Kidney (tissue), 14 donors: ENCODE data around the gene CEP63. TPM values are rescaled to one million over a fixed set of nuclear protein-coding genes. Genes with fewer than 3 reads are reported as not detected.

ENCODE experiments used
- DNase-seq, 5 donors: peaks; one replicate each; pipeline ENCODE4 v3.0.0-alpha.2; 2013 to 2020
- FAIRE-seq: peaks from 2 replicates; lab custom pipeline; 2012; peaks lifted over from hg19 to GRCh38; lab: Jason Lieb, UNC
- H3K27ac ChIP-seq, 2 donors: one replicate each; pipeline ENCODE4 v1.7.0; 2013; ENCODE audit warnings: low read depth in 2 of 2, low read length in 2 of 2, inconsistent platforms in 1 of 2
- H3K27me3 ChIP-seq: one replicate; pipeline ENCODE4 v1.7.1; 2013; ENCODE audit warnings: low read length, inconsistent platforms; ENCODE audit not compliant: control insufficient read depth, insufficient read depth
- H3K36me3 ChIP-seq, 3 donors: one replicate each; pipeline versions ENCODE4 v1.7.0 to v1.7.1; 2013; ENCODE audit warnings: low read length in 3 of 3, control low read depth in 1 of 3, inconsistent platforms in 1 of 3; ENCODE audit not compliant: insufficient read depth in 3 of 3, control insufficient read depth in 2 of 3
- H3K4me1 ChIP-seq, 3 donors: one replicate each; pipeline versions ENCODE4 v1.7.0 to v1.7.1; 2013; ENCODE audit warnings: low read length in 3 of 3, inconsistent platforms in 1 of 3, low read depth in 1 of 3; ENCODE audit not compliant: control insufficient read depth in 2 of 3, insufficient read depth in 2 of 3
- H3K4me3 ChIP-seq, 3 donors: one replicate each; pipeline versions ENCODE4 v1.7.0 to v1.8.1; 2013; ENCODE audit warnings: low read length in 3 of 3, control low read depth in 1 of 3, inconsistent platforms in 1 of 3
- H3K9ac ChIP-seq, 3 donors: one replicate each; pipeline versions ENCODE4 v1.7.0 to v1.7.1; 2013; ENCODE audit warnings: low read length in 3 of 3, control low read depth in 1 of 3, inconsistent platforms in 1 of 3
- H3K9me3 ChIP-seq, 3 donors: one replicate each; pipeline versions ENCODE4 v1.7.0 to v1.7.1; 2013; ENCODE audit warnings: low read length in 3 of 3, control low read depth in 1 of 3, inconsistent platforms in 1 of 3; ENCODE audit not compliant: control insufficient read depth in 2 of 3, insufficient read depth in 1 of 3
- CTCF ChIP-seq: IDR thresholded peaks from 3 replicates; pipeline ENCODE4 v1.5.1; 2012; ENCODE audit warnings: mild to moderate bottlenecking, moderate library complexity, borderline replicate concordance; ENCODE audit not compliant: insufficient read depth; ENCODE audit errors: extremely low read depth
- intact Hi-C: fragments of 100-400 bp; cut with DNase I; formaldehyde crosslinking; loops from one replicate; pipeline ENCODE4 v1.11.1; 2022
- polyA plus RNA-seq: library from polyadenylated mRNA; stranded (reverse); fragments of 350-450 nt; fragmentation: Illumina TruSeq; extraction: RNeasy Lipid Tissue Mini Kit (QIAGEN cat#74804); gene quantifications from one replicate; pipeline ENCODE4 v1.2.3, GENCODE V29; 2014; ENCODE audit warnings: low read depth, low replicate concordance; ENCODE audit not compliant: insufficient read depth
- total RNA-seq: library from RNA; stranded (reverse); fragmentation: NEBNext Ultra II Directional; extraction: Animal tissue kit (Norgen Biotek cat#: 25700); gene quantifications from one replicate; pipeline ENCODE4 v1.2.1, GENCODE V29; 2021
- donor health status: control.
- donor health status: control.
- donor health status: control.
- donor health status: control.
- donor health status: control.
- donor health status: DM: yes; HTN: yes; CAD: no.
- donor health status: Normal renal cell carcinoma (clear cell type).

CEP63 gene
- total and polyA plus RNA-seq, 2 donors from 2014 or later: 19.2 to 19.6 TPM

DNA sequence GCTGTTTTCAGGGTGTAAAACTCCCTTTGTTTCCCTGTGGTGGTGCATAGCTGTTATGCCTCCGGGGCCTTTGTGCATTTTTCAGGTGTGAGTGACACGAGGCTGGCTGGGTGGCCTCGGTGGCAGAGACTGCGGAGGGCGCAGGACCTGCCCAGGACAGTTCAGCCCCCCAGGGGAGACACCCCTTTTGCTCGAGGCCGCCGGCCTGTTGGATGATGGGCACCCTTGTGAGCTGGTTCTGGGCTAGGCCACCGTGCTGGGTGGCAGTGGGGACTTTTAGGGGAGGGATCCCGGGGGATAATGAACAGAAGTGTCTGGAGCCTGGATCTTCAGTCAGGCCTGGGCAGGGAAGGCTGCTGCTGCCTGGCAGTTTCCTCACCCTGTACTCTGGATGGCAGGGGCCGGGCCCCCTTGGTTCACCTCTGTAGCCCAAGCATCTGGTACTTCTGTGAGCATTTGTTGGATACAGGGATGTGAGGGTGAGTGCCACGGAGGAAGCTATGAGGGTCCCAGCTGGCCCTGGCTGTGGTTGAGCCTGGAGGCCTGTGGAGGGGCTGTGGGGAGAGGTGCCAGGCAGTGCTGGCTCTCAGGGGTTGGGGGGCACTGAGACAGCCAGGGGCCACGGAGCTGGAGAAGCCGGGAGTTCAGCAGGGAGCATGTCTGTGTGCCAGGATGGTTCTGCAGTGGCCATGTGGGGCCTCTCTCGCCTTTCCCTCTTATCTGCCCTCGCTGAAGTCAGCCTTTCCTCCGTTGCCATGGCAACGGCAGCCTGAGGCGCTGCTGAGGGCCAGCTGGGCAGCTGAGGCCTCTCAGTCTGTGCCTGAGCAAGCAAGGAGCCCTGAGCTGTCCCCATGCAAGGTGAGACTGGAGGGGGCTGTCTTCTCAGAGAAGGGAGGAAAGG is 115.9 kb downstream of the CEP63 start:
- no peak overlapping the region for H3K27ac ChIP-seq
- peak; percentile 67 to 93 (median 90) for DNase-seq
- no peak for FAIRE-seq

GRCh38 chr3:134602440-134602814 is 116.6 kb downstream of the CEP63 start:
- FAIRE-seq (no peak), DNase-seq (no peak)
- H3K27me3 ChIP-seq: no peaks in the 10 kb centered on the region
- H3K9me3 ChIP-seq: no peaks in the 10 kb centered on the region
- H3K36me3 ChIP-seq: no peaks in the 10 kb centered on the region
- no peaks in the 10 kb centered on the region for H3K4me1 ChIP-seq
- TF ChIP-seq CTCF: no peak
- no peak overlapping the region for H3K27ac ChIP-seq
- intact Hi-C loops: no loop called here
- H3K4me3 ChIP-seq: no peak overlapping the region
- no peak overlapping the region for H3K9ac ChIP-seq

More for the DNA sequence above, 115.9 kb downstream of the CEP63 start:
- H3K4me1 ChIP-seq: no peaks in the 10 kb centered on the region
- H3K9me3 ChIP-seq: no peaks in the 10 kb centered on the region
- TF ChIP-seq CTCF: no peak
- H3K4me3 ChIP-seq: no peak overlapping the region
- H3K27me3 ChIP-seq: no peaks in the 10 kb centered on the region
- H3K9ac ChIP-seq: no peak overlapping the region
- intact Hi-C loops: no loop called here
- H3K36me3 ChIP-seq: no peaks in the 10 kb centered on the region

- DNase-seq (no peak), FAIRE-seq (no peak)
Measured at GRCh38 chr3:134603480-134603879, 117.6 kb downstream of the CEP63 start.

More at GRCh38 chr3:134603480-134603879, 117.6 kb downstream of the CEP63 start:
- Histone ChIP-seq H3K9ac (no peak overlapping the region), H3K9me3 (no peaks in the 10 kb centered on the region), H3K4me1 (no peaks in the 10 kb centered on the region), H3K4me3 (no peak overlapping the region), H3K36me3 (no peaks in the 10 kb centered on the region), H3K27me3 (no peaks in the 10 kb centered on the region), H3K27ac (no peak overlapping the region)
- no peak for TF ChIP-seq CTCF
- intact Hi-C loops: no loop called here
